Tibial artery (tissue), 4 donors: Measurements from ENCODE around the gene LCE6A.

Experiments used
- DNase-seq, 2 donors: peaks; one replicate each; pipeline ENCODE4 v3.0.0-alpha.2; 2019
- H3K27ac ChIP-seq, 2 donors: fragments of 200-600 bp; sonication (generic) in 1 of 2; 1 replicate in 1 of 2; 2 replicates in 1 of 2; pipeline ENCODE4 v1.5.1; 2018 to 2019; ENCODE audit warnings: mild to moderate bottlenecking in 1 of 2
- H3K27me3 ChIP-seq, 2 donors: fragments of 200-600 bp; sonication (generic) in 1 of 2; one replicate each; pipeline versions ENCODE4 v1.5.1 to v1.6.0; 2016 to 2019
- H3K36me3 ChIP-seq, 3 donors: fragments of 200-600 bp; sonication (generic) in 2 of 3; one replicate each; pipeline ENCODE4 v1.5.1; 2016 to 2019; ENCODE audit warnings: mild to moderate bottlenecking in 2 of 3
- H3K4me1 ChIP-seq, 4 donors: fragments of 200-600 bp; sonication (generic) in 2 of 4; 1 replicate in 3 of 4; 2 replicates in 1 of 4; pipeline ENCODE4 v1.5.1; 2016 to 2019
- H3K4me3 ChIP-seq, 2 donors: fragments of 200-600 bp; sonication (generic) in 1 of 2; 1 replicate in 1 of 2; 2 replicates in 1 of 2; pipeline ENCODE4 v1.5.1; 2018 to 2019; ENCODE audit warnings: mild to moderate bottlenecking in 2 of 2
- H3K9me3 ChIP-seq, 3 donors: fragments of 200-600 bp; sonication (generic) in 1 of 3; one replicate each; pipeline ENCODE4 v1.5.1; 2016 to 2019
- intact Hi-C: fragments of 100-400 bp; cut with DNase I; formaldehyde crosslinking; loops from one replicate; pipeline ENCODE4 v1.15.0; 2023; ENCODE audit warnings: low total_unique reads
- TF ChIP-seq, protein P1 (sequence below), 2 experiments: fragments of 200-600 bp in 1 of 2; fragments of 450-650 bp in 1 of 2; IDR thresholded peaks; one replicate each; pipeline ENCODE4 v1.5.1; 2017 to 2019; ENCODE audit warnings: antibody characterized with exemption in 2 of 2, mild to moderate bottlenecking in 1 of 2, moderate library complexity in 1 of 2

The LCE6A gene

DNA sequence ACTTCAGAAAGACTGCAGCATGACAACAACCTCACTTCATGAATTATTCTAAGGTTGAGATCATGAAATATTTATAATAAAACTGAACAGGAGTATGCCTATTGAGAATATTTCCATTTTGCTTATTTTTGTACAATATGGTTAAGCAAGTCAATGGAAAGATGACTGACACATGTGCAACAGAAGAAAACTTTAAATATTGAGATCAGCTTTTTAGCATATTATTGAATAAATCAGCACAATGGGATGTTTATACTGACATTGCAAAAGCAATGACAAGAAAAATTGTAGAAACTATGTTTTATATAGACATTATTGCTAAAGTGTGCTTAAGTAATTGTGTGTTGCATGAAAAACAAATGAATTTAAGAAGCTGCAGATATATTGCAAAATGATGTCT, 21.8 kb downstream of the LCE6A start:
- Histone ChIP-seq H3K9me3 (no peaks in the 10 kb centered on the region), H3K27ac (no peak overlapping the region), H3K36me3 (no peaks in the 10 kb centered on the region), H3K4me3 (no peak overlapping the region), H3K27me3 (no peaks in the 10 kb centered on the region), H3K4me1 (no peaks in the 10 kb centered on the region)
- DNase-seq, result no peak
- intact Hi-C loops, result no loop called here
- TF ChIP-seq, protein P1, sequence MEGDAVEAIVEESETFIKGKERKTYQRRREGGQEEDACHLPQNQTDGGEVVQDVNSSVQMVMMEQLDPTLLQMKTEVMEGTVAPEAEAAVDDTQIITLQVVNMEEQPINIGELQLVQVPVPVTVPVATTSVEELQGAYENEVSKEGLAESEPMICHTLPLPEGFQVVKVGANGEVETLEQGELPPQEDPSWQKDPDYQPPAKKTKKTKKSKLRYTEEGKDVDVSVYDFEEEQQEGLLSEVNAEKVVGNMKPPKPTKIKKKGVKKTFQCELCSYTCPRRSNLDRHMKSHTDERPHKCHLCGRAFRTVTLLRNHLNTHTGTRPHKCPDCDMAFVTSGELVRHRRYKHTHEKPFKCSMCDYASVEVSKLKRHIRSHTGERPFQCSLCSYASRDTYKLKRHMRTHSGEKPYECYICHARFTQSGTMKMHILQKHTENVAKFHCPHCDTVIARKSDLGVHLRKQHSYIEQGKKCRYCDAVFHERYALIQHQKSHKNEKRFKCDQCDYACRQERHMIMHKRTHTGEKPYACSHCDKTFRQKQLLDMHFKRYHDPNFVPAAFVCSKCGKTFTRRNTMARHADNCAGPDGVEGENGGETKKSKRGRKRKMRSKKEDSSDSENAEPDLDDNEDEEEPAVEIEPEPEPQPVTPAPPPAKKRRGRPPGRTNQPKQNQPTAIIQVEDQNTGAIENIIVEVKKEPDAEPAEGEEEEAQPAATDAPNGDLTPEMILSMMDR (IDR thresholded peaks at IDR 0.05), result no peak

DNA sequence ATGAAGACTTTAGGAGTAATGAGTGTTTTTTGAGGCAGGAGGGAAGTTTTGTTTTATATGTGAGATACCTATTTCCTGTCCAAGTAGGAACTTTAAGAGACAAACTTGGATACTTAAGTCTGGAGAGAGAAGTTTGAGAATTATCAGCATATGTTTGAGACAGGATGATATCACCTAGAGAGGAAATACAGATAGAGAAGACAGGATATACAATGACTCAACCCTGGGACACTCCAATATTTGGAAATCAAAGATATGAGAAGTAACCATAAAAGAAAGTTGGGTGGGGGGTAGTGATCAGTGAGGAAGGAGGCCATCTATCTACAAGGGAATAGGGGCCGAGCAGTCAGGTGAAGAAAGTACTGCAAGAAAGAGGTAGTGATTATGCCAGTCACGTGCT, 23.7 kb downstream of the LCE6A start:
- TF ChIP-seq, protein P1 (IDR thresholded peaks at IDR 0.05), result no peak
- intact Hi-C loops, result no loop called here
- H3K36me3 ChIP-seq, result no peaks in the 10 kb centered on the region

DNA sequence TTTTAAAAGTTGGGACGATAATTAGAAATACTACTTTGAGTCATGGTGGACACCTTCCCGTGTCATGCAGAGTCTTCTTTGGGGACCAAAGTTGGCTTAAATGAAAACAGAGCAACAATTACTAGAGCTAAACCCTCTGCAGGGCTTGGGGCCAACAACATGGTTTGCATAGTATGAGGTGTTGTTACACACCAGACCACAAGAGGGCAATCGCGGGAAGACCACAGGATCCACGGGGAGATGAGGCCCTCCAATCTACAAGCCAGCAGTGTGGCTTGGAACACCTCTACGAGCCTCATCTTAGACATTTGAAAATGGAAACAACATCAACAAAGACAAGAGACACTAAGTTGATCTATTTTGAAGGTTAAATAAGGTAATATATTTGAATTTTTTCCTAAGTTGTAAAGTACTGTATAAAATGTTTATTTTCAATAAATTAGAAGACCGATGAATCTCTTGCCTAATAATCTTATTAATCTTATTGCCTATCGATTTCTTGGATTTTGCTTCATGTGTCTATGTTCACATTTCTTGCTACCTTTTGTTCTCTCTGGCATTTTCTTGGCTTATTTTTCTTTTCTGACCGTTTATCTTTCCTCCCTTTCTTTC, 27.3 kb downstream of the LCE6A start:
- H3K9me3 ChIP-seq, result no peaks in the 10 kb centered on the region
- H3K36me3 ChIP-seq, result no peaks in the 10 kb centered on the region
- TF ChIP-seq, protein P1 (IDR thresholded peaks at IDR 0.05), result peak; percentile 65 to 72
- H3K4me1 ChIP-seq, result no peaks in the 10 kb centered on the region
- intact Hi-C loops, result no loop called here
- no peaks in the 10 kb centered on the region for H3K27me3 ChIP-seq
- peak; percentile 67 to 69 for DNase-seq
- no peak overlapping the region for H3K27ac ChIP-seq
- no peak overlapping the region for H3K4me3 ChIP-seq

More for the DNA sequence above, 23.7 kb downstream of the LCE6A start:
- Histone ChIP-seq H3K27ac (no peak overlapping the region), H3K9me3 (no peaks in the 10 kb centered on the region), H3K4me1 (no peaks in the 10 kb centered on the region), H3K27me3 (no peaks in the 10 kb centered on the region), H3K4me3 (no peak overlapping the region)
- DNase-seq, result no peak

DNA sequence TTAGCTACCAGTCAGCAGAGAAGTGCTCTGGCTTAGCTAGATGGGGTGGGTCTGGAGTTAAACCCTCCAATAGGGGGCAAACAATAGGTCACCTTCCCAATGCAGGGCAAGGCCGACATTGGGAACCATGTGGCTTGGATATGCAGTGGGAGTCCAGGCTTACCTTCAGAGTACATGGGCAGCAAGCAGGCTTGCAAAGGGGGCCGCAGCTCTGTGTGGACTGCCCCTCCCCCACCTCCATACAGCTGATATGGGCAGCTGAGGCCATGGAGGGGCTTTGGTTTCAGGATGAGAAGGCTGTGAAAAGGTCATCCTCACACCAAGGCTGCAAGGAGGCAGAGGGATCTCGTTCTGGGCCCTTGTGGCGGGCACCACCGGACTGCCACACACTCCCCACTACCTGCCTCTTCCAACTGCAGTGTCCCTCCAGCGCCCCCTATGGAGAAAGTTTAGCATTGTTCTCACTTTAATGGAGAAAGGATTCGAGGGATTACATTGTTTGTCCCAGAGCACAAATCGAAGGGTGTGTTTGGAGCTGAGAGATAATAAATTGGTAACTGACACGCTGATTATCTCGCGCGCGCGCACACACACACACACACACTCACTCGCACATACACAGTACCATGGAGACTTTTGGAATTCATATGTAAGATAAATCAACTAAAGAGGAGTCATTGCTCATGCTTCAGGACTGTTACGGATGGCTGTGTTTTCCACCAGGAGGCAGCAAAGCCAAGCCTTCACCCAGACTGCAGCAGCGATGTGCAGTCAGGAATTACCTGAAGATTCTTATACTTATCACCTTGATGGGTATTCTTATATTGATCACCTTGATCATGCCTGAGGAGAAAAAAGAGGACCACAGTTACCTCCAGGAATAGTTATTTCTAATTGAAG, 28.4 kb downstream of the LCE6A start:
- H3K4me1 ChIP-seq, result no peaks in the 10 kb centered on the region
- no peak overlapping the region for H3K27ac ChIP-seq
- TF ChIP-seq, protein P1 (IDR thresholded peaks at IDR 0.05), result no peak
- H3K36me3 ChIP-seq, result no peaks in the 10 kb centered on the region
- no peaks in the 10 kb centered on the region for H3K27me3 ChIP-seq
- no peak overlapping the region for H3K4me3 ChIP-seq
- H3K9me3 ChIP-seq, result no peaks in the 10 kb centered on the region
- DNase-seq, result no peak
- intact Hi-C loops, result no loop called here

DNA sequence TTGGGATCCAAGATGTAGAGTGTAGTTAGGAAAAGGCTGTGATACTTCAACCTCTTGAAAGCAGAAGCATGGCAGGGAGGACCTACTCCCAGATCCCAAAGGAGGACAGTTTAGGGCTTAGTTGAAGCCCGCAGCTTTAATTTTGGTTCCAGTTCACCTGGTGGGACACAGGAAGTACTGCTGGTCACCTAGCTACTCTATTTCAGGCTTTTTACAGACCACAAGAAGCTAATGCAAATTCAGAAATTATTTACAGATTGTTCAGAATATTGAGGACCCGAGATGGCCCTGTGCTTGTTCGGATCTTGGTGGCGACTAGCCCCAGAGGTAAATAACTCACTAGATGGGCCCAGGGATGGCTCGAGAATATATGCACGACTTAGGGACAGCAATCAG, 29.1 kb downstream of the LCE6A start:
- TF ChIP-seq, protein P1 (IDR thresholded peaks at IDR 0.05), result no peak
- Histone ChIP-seq H3K4me1 (no peaks in the 10 kb centered on the region), H3K9me3 (no peaks in the 10 kb centered on the region), H3K27me3 (no peaks in the 10 kb centered on the region), H3K27ac (no peak overlapping the region), H3K4me3 (no peak overlapping the region), H3K36me3 (no peaks in the 10 kb centered on the region)
- intact Hi-C loops, result no loop called here
- DNase-seq, result no peak
